Left ventricle myocardium superior (tissue), 1 donor: ENCODE measurements around the gene PIERCE2. TPM values are rescaled to one million over a fixed set of nuclear protein-coding genes. Genes with fewer than 3 reads are reported as not detected.
"Not testable (repeated sequence)": the region's sequence is repeated elsewhere in the genome, so short reads cannot be mapped to it uniquely, and the experiment has no call there.

ENCODE experiments used
- ATAC-seq: fragments of 200-7000 bp; cut with Tn5 transposase; one replicate; pipeline ENCODE4 v1.9.1; 2020; ENCODE audit warnings: mild to moderate bottlenecking, moderate library complexity
- DNase-seq: peaks from one replicate; pipeline ENCODE4 v3.0.0-alpha.2; 2020
- intact Hi-C: fragments of 100-400 bp; cut with micrococcal nuclease; formaldehyde crosslinking; loops from one replicate; pipeline ENCODE4 v1.11.0; 2022
- long read RNA-seq: library from polyadenylated mRNA; unstranded; transcript quantifications from one replicate; pipeline ENCODE4 v2.0.0, GENCODE V29; 2021
- total RNA-seq: library from RNA; stranded (reverse); fragmentation: NEBNext Ultra II Directional; extraction: Animal tissue kit (Norgen Biotek cat#: 25700); gene quantifications from one replicate; pipeline ENCODE4 v1.2.1, GENCODE V29; 2021
- donor health status: DM: no; HTN: yes; CAD: no; lungs with severe emphysema.

PIERCE2 gene
- 7.2 TPM for total RNA-seq
- long read RNA-seq, partial matches to known transcripts, result 0 of 2 reads
- long read RNA-seq, other reads (novel, unspliced or antisense), result 0 of 2 reads

DNA sequence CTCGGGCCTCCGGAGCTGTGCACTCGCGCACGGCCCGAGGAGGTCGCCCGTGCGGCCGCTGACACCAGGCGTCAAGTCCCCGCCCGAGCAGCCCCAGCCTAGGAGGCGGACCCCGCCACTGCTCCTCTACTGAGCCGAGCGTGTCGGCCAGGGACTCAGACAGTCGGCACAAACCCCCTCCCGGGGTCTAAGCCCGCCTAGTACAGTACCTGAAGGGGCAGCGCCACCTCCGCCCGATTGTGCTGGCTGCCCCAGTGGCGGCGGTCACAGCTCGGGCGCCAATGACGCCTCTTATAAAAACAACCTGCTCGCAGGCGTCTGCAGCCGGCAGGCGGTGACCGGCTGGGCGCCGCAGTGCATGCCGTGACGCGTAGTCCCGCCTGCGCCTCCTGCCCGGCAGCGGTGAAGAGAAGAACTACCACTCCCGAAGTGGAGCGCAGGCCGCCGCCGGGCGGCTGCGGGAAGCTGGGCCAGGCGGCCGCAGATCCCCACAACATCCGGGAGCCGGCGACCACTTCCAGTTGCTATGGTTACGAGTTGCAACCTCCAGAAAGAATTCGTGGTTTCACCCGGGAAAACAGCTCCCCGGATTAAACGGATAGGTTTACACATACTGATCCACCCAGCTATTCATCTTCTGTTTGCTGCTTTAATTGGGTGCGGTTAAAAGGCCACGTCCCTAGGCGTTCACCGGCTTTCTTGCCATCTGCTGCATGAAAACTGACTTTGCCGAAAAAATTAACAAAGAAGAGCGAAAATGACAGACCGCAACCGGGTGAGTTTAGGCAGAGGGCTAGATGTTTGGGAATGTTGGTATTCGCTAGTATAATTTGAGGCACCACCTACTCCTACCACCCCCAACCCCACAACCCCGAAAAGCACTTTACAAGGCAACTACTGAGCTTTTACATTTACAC, at the start of gene PIERCE2, which contains the start of gene CCPG1:
TSS of gene PIERCE2 (plus strand) at position 484 of the 917 bp plus-strand sequence. CDS start at position 758, 274 bp downstream.
TSS of gene CCPG1 (minus strand) at position 348 of the 917 bp plus-strand sequence. CDS start 18,935 bp downstream, outside the sequence.
- intact Hi-C loops, result no loop called here
- peak; percentile 99 for ATAC-seq

GRCh38 chr15:55360256-55360655, 48.0 kb upstream of the PIERCE2 start:
- intact Hi-C loops, result no loop called here
- no peak for DNase-seq
- ATAC-seq, result no peak

More for the DNA sequence above, at the start of gene PIERCE2, which contains the start of gene CCPG1:
- DNase-seq, result peak; percentile 95

DNA sequence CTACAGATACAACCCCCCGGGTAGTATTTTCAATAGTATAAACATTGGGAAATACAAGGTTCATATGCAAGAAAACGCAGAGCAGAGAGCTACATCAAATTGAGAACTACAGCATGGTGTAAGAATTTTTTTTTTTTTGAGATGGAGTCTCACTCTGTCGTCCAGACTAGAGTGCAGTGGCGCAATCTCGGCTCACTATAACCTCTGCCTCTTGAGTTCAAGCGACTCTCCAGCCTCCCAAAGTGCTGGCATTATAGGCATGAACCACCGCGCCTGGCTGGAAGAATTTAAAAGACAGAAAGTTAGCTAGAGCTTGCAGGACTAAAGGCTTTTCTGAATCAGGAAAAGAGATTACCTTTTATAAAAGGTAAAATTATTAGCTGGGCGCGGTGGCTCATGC, 47.2 kb upstream of the PIERCE2 start:
- no peak for ATAC-seq
- intact Hi-C loops, result no loop called here
- no peak for DNase-seq

- no peak for ATAC-seq
- intact Hi-C loops, result no loop called here
- no peak for DNase-seq
Measured at GRCh38 chr15:55362641-55363040, 45.7 kb upstream of the PIERCE2 start.

- ATAC-seq (no peak), DNase-seq (no peak)
- intact Hi-C loops, result no loop called here
Measured at GRCh38 chr15:55366981-55367380, 41.3 kb upstream of the PIERCE2 start.

DNA sequence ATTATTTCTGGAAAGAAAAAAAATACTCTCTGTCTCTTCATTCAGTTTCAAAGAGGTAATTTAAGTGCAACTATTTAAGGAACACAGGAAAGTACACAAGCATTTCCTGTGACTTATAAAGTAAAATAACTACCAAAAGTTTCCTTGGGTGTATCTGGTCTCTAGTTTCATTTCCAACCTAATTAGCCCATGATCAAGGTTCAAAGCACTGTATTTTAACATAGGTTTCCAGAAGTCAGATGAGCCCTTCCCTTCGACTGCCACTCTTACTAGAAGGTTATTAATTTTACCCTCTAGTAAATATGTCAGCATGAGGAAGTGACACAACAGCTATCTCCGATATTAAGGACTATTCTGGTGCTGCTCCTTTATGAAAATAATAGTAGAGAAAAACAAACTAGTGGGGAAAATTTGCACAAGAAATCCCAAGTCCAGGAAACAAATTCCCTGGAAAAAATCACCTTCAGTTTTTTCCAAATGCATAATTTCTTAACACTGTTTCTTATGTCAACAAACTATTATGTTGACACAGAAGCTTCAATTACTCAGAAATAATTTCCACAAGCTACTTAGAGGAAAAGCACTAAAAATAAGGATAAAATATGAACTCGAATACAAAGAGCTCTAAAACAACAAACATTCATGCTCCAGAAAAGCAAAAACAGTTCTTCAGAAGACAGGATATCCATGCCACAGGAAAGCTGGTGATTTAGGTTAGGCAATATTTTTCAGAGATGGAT, 35.4 kb upstream of the PIERCE2 start:
- intact Hi-C loops, result no loop called here
- no peak for ATAC-seq

DNA sequence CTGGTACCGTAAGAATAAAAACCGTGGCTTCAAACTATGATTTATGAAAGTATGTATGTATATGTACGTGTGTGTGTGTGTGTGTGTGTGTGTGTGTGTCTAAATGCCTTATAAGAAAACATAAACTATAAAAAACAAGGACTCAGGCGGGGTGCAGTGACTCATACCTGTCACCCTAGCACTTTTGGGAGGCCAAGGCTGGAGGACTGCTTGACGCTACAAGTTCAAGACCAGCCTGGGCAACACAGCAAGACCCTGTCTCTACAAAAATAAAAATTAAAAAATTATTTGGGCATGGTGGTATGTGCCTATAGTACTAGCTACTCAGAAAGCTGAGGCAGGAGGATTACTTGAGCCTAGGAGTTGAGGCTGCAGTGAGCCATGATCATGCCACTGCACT, 29.2 kb upstream of the PIERCE2 start:
- no peak for ATAC-seq
- intact Hi-C loops, result no loop called here
- no peak for DNase-seq

More for the DNA sequence above, 35.4 kb upstream of the PIERCE2 start:
- DNase-seq, result no peak

DNA sequence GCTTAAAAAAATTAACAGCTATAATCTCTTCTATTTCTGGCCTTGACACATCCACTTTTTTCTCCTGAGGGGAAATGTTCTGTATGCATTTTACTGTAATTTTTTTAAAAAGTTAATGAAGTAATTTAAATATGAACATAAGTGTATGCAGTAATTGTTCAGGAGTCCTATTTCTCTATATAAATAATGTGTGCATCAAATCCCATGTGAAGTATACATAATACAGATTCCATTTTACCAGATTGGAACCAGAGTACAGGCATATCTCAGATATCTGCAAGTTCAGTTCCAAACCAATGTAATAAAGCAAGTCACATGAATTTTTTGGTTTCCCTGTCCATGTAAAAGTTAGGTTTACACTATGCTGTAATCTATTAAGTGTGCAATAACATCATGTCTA, 26.7 kb upstream of the PIERCE2 start:
- intact Hi-C loops, result no loop called here
- DNase-seq (no peak), ATAC-seq (no peak)

- DNase-seq (no peak), ATAC-seq (no peak)
- intact Hi-C loops, result no loop called here
Measured at GRCh38 chr15:55383687-55384086, 24.6 kb upstream of the PIERCE2 start.

DNA sequence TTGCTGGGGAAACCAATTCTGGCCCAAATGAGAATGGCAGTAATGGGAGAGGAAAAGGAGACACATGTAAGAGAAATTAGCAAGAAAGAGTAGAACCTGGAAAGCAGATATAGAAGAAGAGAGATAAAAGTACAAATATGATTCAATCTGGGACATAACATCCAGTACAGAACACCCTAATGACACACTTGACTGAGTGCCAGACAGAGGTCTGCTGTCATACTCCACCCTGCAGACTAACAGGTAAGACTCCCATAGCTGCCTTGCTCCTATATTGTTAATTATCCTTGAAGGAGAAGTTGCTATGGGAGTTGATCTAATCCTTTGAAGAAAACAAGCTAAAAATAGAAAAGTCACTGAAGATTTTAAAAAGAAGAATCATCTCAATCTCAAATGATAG, 21.3 kb upstream of the PIERCE2 start:
- intact Hi-C loops, result no loop called here
- ATAC-seq (no peak), DNase-seq (no peak)

DNA sequence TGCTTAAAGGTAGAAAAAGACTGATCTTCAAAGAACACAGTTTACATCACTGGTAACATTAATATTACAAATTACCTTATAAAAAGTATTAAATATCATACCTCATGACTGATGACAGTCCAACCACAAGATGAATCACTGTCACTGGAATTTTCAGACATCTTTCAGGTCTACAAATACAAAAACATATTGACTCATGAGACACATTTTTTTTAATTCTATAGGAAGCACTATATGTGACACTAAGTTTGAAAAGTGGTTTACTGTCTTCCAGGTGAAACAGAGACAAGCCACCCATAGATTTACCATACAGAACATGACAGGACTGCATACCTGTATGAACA, 19.1 kb upstream of the PIERCE2 start:
- ATAC-seq (no peak), DNase-seq (no peak)
- intact Hi-C loops, result no loop called here

- ATAC-seq (no peak), DNase-seq (no peak)
- intact Hi-C loops, result no loop called here
Measured at GRCh38 chr15:55394694-55395093, 13.6 kb upstream of the PIERCE2 start.

DNA sequence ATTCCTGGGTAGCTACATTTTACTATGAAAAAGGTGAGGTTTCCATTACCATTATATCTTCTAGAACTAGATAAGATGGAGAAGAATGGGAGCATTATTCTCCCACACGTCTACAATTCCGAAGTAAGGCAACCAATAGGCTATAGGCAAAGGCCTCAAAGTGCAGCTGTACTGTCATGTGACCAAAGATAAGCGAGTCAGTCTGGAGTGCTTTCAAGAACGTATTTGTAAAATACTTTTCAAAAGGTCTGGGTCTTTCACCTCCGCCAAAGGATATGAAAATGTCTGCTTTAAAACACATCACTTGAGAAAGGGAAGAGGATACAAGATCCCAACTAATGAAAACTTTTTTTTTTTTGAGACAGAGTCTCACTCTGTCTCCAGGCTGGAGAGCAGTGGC, 10.1 kb upstream of the PIERCE2 start:
- ATAC-seq, result no peak
- intact Hi-C loops, result no loop called here
- no peak for DNase-seq

DNA sequence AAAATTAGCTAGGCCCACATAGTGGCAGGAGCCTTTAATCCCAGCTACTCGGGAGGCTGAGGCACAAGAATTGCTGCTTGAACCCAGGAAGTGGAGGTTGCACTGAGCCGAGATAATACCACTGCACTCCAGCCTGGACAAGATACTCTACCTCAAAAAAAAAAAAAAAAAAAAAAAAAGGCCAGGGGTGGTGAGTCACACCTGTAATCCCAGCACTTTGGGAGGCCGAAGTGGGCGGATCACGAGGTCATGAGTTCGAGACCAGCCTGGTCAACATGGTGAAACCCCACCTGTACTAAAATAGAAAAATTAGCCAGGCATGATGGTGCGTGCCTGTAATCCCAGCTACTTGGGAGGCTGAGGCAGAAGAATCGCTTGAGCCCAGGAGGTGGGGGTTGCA, 8.2 kb upstream of the PIERCE2 start:
- DNase-seq, intact Hi-C loops, ATAC-seq: not testable (repeated sequence)

- ATAC-seq (no peak), DNase-seq (no peak)
- intact Hi-C loops, result no loop called here
Measured at GRCh38 chr15:55401786-55402246, 6.5 kb upstream of the PIERCE2 start.

- intact Hi-C loops, result no loop called here
- DNase-seq (no peak), ATAC-seq (no peak)
Measured at GRCh38 chr15:55402707-55403106, 5.6 kb upstream of the PIERCE2 start.

GRCh38 chr15:55403531-55403930, 4.8 kb upstream of the PIERCE2 start:
- ATAC-seq (no peak), DNase-seq (no peak)
- intact Hi-C loops, result no loop called here

- DNase-seq (no peak), ATAC-seq (peak; percentile 1)
- intact Hi-C loops, result no loop called here
Measured at GRCh38 chr15:55407498-55408011, 740 bp upstream of the PIERCE2 start.

- intact Hi-C loops, ATAC-seq, DNase-seq: not testable (repeated sequence)
Measured at GRCh38 chr15:55408976-55409375, 681 bp downstream of the PIERCE2 start.

- intact Hi-C loops, ATAC-seq, DNase-seq: not testable (repeated sequence)
Measured at GRCh38 chr15:55417678-55418077, 9.4 kb downstream of the PIERCE2 start.
